Subcutaneous abdominal adipose tissue (tissue), 5 donors: Measurements from ENCODE around the gene PDE3A.

ENCODE experiments used
- H3K27ac ChIP-seq: one replicate; pipeline ENCODE4 v1.7.0; 2013; ENCODE audit warnings: low read depth, mild to moderate bottlenecking, inconsistent platforms, low read length, moderate library complexity
- H3K27me3 ChIP-seq, 5 donors: one replicate each; pipeline ENCODE4 v1.7.0; 2013; ENCODE audit warnings: low read length in 5 of 5, inconsistent platforms in 1 of 5; ENCODE audit not compliant: control insufficient read depth in 5 of 5, insufficient read depth in 4 of 5
- H3K36me3 ChIP-seq, 5 donors: one replicate each; pipeline ENCODE4 v1.7.0; 2013; ENCODE audit warnings: low read length in 5 of 5; ENCODE audit not compliant: control insufficient read depth in 5 of 5, insufficient read depth in 5 of 5
- H3K4me1 ChIP-seq, 5 donors: one replicate each; pipeline ENCODE4 v1.7.0; 2013; ENCODE audit warnings: low read length in 5 of 5, mild to moderate bottlenecking in 3 of 5, moderate library complexity in 1 of 5; ENCODE audit not compliant: control insufficient read depth in 5 of 5, insufficient read depth in 5 of 5
- H3K4me3 ChIP-seq, 5 donors: one replicate each; pipeline ENCODE4 v1.7.0; 2013; ENCODE audit warnings: low read length in 5 of 5, low read depth in 1 of 5
- H3K9ac ChIP-seq, 5 donors: one replicate each; pipeline ENCODE4 v1.7.0; 2013; ENCODE audit warnings: low read length in 5 of 5, mild to moderate bottlenecking in 4 of 5, moderate library complexity in 3 of 5
- H3K9me3 ChIP-seq, 5 donors: one replicate each; pipeline ENCODE4 v1.7.0; 2013; ENCODE audit warnings: low read length in 5 of 5; ENCODE audit not compliant: control insufficient read depth in 5 of 5
- donor health status: healthy.
- donor health status: healthy.
- donor health status: healthy.
- donor health status: healthy.
- donor health status: healthy.

Gene PDE3A

DNA sequence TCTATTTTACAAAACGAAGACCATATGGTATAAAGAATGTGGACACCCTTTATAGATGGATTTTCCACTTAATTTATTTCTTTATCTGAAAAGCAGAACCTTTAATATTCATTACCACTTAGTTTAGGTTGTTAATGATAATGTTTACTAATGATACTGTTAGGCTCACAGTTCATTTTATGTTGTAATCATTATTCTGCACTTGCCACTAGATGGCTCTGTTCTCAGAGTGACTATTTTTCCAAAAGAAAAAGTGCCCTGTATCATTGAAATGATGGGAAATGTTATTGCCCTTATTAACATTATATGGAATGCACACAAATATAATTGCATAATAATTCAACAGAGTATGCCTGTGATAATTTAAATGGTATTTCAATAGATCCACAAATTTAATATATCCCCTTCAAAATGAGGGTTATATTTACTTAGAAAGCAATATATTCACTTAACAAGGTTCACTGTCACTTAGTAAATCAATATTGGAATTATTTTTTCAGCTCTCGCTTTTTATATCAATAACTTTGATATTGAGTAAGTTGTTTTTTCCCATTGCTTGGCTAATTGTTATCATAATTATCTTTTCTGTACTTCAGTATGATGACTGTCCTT is 95.7 kb downstream of the PDE3A start:
- Histone ChIP-seq H3K9ac (no peak overlapping the region), H3K27me3 (no peaks in the 10 kb centered on the region), H3K4me3 (no peak overlapping the region), H3K9me3 (no peaks in the 10 kb centered on the region), H3K36me3 (no peaks in the 10 kb centered on the region), H3K27ac (no peak overlapping the region), H3K4me1 (peaks cover 0 to 20% (median 11%) of the 10 kb centered on the region in 5 donors)

GRCh38 chr12:20469300-20469699 is 101.0 kb downstream of the PDE3A start:
- Histone ChIP-seq H3K4me1 (peaks cover 0 to 26% (median 16%) of the 10 kb centered on the region in 5 donors), H3K27ac (no peak overlapping the region), H3K36me3 (no peaks in the 10 kb centered on the region), H3K27me3 (no peaks in the 10 kb centered on the region), H3K9ac (no peak overlapping the region), H3K4me3 (no peak overlapping the region), H3K9me3 (no peaks in the 10 kb centered on the region)

DNA sequence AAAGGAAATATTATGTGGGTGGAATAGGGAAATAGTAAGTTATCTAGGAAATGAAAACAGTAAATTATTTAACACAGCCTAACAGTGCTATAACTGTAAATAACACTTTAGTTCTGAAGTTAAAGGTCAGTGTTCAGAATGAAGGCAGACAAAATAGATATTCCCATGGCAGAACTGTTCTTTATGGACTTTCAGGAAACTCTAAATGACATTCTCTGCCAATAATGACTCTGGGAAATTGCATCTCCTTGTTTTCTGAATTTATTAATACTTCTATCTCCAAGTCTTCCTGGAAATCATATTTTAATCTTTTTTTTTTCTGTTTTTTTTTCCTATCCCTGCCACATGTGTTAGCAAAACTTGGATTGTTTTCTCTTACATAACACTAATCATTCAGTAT is 101.4 kb downstream of the PDE3A start:
- H3K4me1 ChIP-seq = peaks cover 0 to 26% (median 16%) of the 10 kb centered on the region in 5 donors
- no peaks in the 10 kb centered on the region for H3K27me3 ChIP-seq
- no peaks in the 10 kb centered on the region for H3K9me3 ChIP-seq
- H3K27ac ChIP-seq = no peak overlapping the region
- no peak overlapping the region for H3K4me3 ChIP-seq
- H3K36me3 ChIP-seq = no peaks in the 10 kb centered on the region
- no peak overlapping the region for H3K9ac ChIP-seq

- Histone ChIP-seq H3K4me1 (peaks cover 0 to 17% (median 4%) of the 10 kb centered on the region in 5 donors), H3K27ac (no peak overlapping the region), H3K4me3 (no peak overlapping the region), H3K9me3 (no peaks in the 10 kb centered on the region), H3K9ac (no peak overlapping the region), H3K36me3 (no peaks in the 10 kb centered on the region), H3K27me3 (no peaks in the 10 kb centered on the region)
These were observed 103.9 kb downstream of the PDE3A start for GRCh38 chr12:20472102-20472782.

GRCh38 chr12:20473133-20473532 is 104.8 kb downstream of the PDE3A start:
- H3K9me3 ChIP-seq = no peaks in the 10 kb centered on the region
- H3K36me3 ChIP-seq = no peaks in the 10 kb centered on the region
- H3K9ac ChIP-seq = no peak overlapping the region
- H3K4me3 ChIP-seq = no peak overlapping the region
- H3K4me1 ChIP-seq = peaks cover 0 to 17% (median 4%) of the 10 kb centered on the region in 5 donors
- H3K27ac ChIP-seq = no peak overlapping the region
- no peaks in the 10 kb centered on the region for H3K27me3 ChIP-seq

DNA sequence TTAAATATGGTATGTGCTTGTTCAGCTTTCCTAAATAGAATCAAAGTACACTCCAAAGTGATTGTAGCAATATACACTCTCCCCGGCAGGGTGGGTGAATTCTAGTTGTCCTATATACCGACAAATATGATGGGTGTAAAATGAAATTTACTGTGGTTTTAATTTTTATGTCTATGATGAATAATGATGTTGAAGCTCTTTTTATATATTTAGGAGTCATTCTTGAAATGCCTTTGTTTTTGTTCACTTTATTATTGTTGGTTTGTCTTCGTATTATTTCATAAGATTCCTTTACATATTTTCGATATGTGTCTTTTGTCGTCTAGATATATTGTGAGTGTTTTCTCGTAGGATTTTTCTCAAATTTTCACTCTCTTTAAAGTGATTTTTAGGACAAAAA is 105.7 kb downstream of the PDE3A start:
- H3K4me1 ChIP-seq = peaks cover 0 to 9% (median 4%) of the 10 kb centered on the region in 5 donors
- H3K36me3 ChIP-seq = no peaks in the 10 kb centered on the region
- no peak overlapping the region for H3K9ac ChIP-seq
- no peaks in the 10 kb centered on the region for H3K27me3 ChIP-seq
- no peaks in the 10 kb centered on the region for H3K9me3 ChIP-seq
- no peak overlapping the region for H3K4me3 ChIP-seq
- no peak overlapping the region for H3K27ac ChIP-seq

DNA sequence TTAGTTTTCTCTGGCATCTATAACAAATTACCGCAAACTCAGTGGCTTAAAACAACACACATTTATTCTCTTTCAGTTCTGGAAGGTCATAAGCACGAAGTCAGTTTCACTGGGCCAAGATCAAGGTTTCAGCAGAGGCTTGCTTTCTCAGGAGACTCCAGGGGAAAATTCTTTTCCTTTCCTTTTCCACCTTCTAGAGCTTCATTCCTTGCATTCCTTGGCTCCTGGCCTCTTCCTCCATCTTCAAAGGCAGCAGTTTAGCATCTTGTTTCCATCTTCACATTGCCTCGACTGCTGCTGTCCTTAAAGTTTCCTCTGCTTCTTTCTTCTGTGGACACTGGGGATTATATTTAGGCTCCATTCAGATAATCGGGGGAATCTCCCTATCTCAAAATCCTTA is 106.1 kb downstream of the PDE3A start:
- Histone ChIP-seq H3K27ac (no peak overlapping the region), H3K36me3 (no peaks in the 10 kb centered on the region)

GRCh38 chr12:20475542-20475941 is 107.2 kb downstream of the PDE3A start:
- Histone ChIP-seq H3K4me1 (no peaks in the 10 kb centered on the region), H3K27ac (no peak overlapping the region), H3K36me3 (no peaks in the 10 kb centered on the region), H3K9me3 (no peaks in the 10 kb centered on the region), H3K27me3 (no peaks in the 10 kb centered on the region), H3K9ac (no peak overlapping the region), H3K4me3 (no peak overlapping the region)

More for the DNA sequence above, 106.1 kb downstream of the PDE3A start:
- peaks cover 0 to 6% (median under 1%) of the 10 kb centered on the region in 5 donors for H3K4me1 ChIP-seq
- no peak overlapping the region for H3K4me3 ChIP-seq
- no peak overlapping the region for H3K9ac ChIP-seq
- no peaks in the 10 kb centered on the region for H3K27me3 ChIP-seq
- no peaks in the 10 kb centered on the region for H3K9me3 ChIP-seq

- Histone ChIP-seq H3K4me3 (no peak overlapping the region), H3K9me3 (no peaks in the 10 kb centered on the region), H3K27ac (no peak overlapping the region), H3K36me3 (no peaks in the 10 kb centered on the region), H3K4me1 (no peaks in the 10 kb centered on the region), H3K9ac (no peak overlapping the region), H3K27me3 (no peaks in the 10 kb centered on the region)
These were observed 108.2 kb downstream of the PDE3A start for GRCh38 chr12:20476551-20476950.

DNA sequence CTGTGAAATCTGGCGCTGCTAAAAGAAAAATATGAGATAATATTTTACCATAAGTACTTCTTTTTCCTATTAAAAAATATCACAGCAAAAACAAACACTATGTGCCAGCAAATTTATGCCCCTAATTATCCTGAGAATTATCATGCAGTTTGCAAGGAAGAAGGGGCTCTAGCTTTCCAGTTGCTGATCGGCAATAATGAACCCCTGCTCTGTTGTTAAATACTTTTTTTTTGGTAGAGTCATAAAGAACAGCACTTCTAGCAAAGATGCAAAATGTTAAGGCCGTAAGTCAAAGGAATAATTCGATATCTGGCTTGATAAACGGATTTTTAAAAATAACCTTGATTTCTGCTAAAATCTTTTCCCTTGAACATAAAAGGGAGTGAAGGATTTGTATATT is 108.9 kb downstream of the PDE3A start:
- Histone ChIP-seq H3K9me3 (no peaks in the 10 kb centered on the region), H3K4me3 (no peak overlapping the region), H3K4me1 (no peaks in the 10 kb centered on the region), H3K27me3 (no peaks in the 10 kb centered on the region), H3K36me3 (no peaks in the 10 kb centered on the region), H3K27ac (no peak overlapping the region), H3K9ac (no peak overlapping the region)
